GM19351 (cell line): ENCODE measurements around the gene ELOVL5.

Experiments
- ATAC-seq: cut with Tn5 transposase; IDR thresholded peaks from one replicate; pipeline ENCODE4 v1.9.1; 2021; ENCODE audit warnings: mild to moderate bottlenecking, moderate library complexity; ENCODE audit not compliant: unreplicated experiment

Gene ELOVL5

GRCh38 chr6:53281518-53282215 is 67.1 kb downstream of the ELOVL5 start:
- ATAC-seq: no peak

DNA sequence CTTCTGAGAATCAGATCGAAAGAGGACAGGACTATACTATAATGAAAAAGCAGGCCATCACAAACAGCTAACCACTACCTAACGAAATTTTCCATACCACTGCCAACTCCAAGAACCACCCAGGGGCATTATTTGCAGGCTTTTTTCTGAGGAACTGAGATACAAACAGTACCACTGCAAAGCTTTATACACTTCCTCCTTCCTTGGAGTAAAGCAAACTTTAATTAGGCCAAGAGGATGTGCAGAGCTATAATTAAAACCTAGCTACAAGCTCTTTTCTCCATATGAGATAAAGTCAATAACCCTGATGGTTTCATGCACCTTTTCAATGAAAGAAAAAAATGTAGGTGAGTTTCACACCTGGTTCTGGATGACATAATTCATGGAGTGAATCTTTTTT is 68.5 kb downstream of the ELOVL5 start:
- ATAC-seq: no peak

- ATAC-seq: no peak
Measured at GRCh38 chr6:53279293-53279692, 69.5 kb downstream of the ELOVL5 start.

GRCh38 chr6:53273370-53273769 is 75.4 kb downstream of the ELOVL5 start:
- ATAC-seq: no peak

DNA sequence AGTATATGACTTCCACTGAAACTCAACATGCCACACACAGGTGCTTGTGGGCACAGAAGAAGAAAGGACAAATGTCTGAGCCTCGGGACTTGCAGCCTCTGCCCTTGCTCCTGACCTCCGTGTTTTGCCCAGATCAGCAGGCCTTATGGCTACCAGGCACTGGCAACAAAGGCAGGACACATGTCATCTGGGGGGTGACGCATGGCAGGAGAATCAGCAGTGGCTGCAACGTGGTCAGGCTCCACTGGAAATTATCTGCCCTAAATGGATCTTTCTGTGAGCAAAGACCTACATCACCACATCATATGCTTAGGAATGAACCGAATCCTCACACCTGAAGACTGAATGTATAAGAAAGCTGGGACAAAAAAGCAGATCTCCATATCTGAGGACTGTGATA is 78.9 kb downstream of the ELOVL5 start:
- no peak for ATAC-seq

GRCh38 chr6:53268858-53269608 is 79.7 kb downstream of the ELOVL5 start:
- ATAC-seq: no peak

DNA sequence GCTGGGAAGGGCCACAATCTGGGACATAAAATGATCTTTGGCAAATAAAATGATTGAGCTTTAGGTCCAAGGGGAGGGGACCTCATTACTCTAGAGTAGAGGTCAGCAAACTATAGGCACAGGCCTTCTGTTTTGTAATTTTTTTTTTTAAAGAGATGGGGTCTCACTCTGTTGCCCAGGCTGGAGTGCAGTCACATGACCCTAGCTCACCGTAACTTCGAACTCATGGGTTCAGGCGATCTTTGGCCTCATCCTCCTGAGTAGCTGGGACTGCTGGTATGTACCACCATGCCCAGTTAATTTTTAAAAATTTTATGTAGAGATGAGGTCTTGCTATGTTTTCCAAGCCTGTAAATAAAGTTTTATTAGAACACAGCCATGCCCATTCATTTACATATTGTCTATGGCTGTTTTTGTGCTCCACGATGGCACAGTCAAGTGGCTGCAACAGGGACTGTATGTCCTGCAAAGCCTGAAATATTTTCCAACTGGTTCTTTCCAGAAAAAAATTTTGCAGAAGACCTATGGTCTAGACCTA is 82.1 kb downstream of the ELOVL5 start:
- no peak for ATAC-seq

DNA sequence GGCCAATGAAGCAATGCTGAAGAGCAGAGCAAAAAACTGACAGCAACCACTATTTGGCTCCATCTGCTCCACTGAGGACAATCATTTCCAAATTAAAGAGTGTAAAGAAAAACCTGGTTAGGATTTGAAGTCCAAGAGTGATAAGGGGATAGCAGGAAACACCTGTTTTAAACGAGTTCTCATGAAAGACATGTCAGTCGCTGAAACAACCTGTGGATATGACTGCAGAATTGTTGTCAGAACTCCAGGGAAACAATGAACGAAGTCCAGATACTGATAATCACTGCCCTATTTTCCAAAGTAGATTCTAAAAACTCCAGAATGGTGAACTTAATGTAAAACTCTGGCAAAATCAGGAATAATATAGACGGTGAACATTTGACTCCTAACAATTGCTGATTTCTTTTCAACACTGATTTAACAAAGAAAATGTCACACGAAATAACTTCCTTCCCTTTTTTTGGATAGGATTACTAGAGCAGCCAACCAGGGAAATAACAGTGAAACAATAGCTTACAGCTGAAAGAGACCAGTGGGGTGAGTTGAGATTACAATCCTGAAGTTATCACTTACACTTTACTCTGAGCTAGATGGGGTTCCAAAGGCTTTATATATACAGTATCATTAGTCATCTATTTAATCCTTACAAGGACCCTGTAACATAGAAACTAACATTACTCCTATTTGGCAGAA is 83.7 kb downstream of the ELOVL5 start:
- ATAC-seq: no peak

DNA sequence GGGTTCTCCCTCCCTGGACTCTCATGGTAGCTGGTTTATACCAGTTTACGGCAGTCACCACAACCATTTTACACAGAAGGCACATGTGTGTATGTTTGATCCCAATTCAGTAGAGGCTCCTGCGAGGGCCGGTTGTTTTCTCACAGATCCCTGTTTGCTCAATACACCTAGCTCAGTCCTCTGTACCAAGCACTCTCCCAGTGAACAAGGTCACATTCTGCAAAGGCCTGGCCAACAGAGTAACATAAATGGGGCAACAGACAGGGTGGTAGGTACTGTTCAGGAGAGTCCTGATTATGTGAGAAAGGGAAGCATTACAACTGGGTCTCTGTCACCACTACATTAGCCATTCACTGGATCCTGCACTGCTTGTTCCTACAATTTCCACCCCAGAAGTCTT is 84.4 kb downstream of the ELOVL5 start:
- ATAC-seq: no peak

GRCh38 chr6:53263917-53264316 is 84.8 kb downstream of the ELOVL5 start:
- ATAC-seq: no peak

- no peak for ATAC-seq
Measured at GRCh38 chr6:53259860-53260580, 88.7 kb downstream of the ELOVL5 start.

GRCh38 chr6:53258774-53259155 is 90.0 kb downstream of the ELOVL5 start:
- ATAC-seq: no peak

GRCh38 chr6:53258076-53258773 is 90.5 kb downstream of the ELOVL5 start:
- no peak for ATAC-seq

GRCh38 chr6:53257533-53257932 is 91.2 kb downstream of the ELOVL5 start:
- no peak for ATAC-seq

DNA sequence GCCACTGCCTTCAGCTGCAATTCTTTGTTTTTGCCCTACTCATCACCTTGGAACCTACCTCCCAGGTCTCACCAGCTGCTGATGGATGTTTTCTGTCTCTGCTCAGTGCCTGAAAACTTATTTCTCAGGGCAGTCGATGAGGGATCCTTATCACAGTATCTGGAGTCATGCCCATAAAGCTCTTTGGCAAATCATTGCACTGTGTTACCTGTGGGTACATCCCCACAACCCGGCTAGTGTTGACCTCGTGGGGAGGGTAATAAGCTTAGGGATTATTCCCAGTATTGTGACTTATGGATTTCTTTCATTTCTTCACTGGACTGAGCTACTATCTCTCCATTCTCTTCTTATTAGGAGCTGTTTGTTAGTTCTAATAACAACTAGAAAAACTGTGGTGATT is 91.7 kb downstream of the ELOVL5 start:
- ATAC-seq: no peak

DNA sequence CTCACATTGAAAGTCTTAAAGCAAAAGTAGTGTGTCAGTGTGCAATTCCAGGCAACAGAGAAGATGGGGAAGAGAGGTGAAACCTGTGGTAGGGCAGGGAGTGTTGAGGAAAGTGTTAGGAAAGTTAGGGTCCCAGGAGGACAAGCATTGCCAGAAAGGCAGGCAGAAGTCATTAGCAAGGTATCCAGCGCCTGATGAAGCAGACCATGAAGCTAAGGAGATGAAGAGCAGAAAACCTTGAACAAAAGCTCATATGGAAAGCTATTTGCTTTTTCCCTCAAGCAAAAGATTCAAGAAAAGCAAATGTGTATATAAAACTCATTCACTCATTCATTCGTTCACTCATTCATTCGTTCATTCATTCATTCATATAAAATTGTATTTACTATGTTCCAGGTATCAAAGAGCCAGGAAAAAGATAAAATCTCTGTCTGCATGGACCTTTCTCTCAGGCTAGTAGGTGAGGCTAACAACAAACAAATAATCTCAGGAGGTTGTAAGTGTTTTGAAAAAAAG is 96.5 kb downstream of the ELOVL5 start:
- no peak for ATAC-seq

DNA sequence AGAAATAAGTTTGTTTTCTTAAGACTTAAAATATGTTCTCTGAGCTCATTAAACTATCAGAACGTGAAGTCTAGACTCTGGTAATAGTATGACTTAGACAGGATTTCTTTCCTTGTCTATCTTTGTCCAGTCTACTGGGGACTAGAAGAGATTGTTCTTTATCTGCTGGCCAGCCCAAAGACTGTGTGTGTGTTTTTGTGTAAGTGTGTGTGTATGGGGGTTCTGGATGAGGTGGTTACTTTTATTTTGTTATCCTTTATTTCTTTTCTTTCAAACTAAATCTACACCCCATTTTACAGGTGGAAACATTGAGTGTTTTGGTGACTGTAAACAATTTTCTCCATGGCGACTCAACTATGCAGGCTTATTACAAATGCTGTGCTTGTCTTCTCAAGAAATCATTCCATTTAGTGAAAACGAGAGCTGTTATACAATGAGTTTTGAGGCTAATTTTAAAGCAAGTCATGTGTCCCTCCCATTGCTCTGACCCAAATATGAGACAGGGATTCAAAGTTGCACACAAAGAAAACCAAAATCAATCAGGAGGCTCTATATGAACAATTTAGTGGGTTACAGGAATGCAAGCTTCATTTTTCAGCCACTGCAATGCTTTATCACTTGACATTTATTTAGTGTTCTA is 97.6 kb downstream of the ELOVL5 start:
- ATAC-seq: no peak

DNA sequence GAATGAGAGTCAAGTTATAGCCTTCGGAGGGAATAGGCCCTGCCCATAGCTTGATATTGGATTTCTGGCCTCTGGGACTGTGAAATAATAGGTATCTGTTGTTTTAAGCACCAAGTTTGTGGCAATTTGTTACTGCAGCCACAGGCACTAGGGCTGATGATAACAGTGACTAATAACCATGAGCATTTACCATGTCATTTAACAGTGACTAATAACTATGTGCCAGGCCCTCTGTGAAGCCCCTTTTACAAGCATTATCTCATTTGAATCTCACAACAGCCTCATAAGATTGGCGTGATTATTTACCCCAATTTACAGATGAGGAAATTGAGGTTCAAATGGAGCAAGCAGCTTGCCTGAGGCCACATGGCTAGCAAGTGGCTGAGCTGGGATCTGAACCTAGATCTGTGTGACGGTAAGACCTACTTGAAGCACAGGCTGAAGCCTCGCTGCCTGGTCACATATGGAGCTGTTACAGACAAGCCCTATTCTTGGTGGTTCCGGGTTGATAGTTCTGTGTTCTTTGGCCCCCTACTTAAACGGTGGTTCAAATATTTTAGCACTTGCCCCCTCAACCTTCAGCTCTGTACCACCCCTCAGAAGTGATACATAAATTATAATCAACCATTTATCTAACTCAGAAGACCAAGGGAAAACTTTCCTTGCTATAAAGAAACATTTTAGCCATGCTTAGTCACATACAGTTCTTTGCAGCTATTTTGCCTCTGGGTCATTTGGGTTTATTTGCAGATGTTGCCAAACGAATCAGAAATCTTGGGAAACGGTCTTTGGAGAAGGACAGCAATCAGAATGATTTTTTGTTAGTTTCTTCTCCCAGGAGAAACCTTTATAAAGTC is 98.3 kb downstream of the ELOVL5 start:
- no peak for ATAC-seq

DNA sequence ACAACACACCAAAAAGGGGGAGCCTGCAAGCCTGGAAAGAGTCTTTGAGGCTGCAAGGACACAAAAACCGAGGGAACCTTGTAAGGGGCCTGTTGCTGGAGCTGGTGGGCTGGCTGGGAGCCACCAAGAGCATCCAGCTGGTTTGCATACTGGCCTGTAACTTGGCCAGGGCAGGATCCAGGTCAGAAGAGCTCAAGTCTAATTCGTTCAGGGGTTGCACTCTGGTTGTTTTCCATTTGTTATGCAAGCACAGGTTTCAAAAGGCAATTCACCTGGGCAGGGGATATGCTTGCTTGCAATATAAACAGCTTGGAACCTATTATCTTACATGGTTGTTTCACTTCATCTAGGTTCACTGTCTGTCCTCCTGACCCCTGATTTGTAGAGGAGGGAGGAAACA is 101.8 kb downstream of the ELOVL5 start:
- ATAC-seq: no peak
